GM12878 (cell line): Measurements from ENCODE around the gene NPAS2.

Experiments used
- CHD1 ChIP-seq: IDR thresholded peaks from 2 replicates; pipeline ENCODE4 v1.6.1; 2012; ENCODE audit warnings: low read depth, low read length, improper control_type of control experiment
- CTCF ChIP-seq, 3 experiments: IDR thresholded peaks in 2 of 3; conservative IDR thresholded peaks in 1 of 3; 2 replicates each; pipeline ENCODE4 v1.5.1; 2011; ENCODE audit warnings: low read depth in 3 of 3, low read length in 3 of 3, mild to moderate bottlenecking in 3 of 3, control low read depth in 2 of 3, moderate library complexity in 2 of 3, inconsistent platforms in 1 of 3, mixed read lengths in 1 of 3; ENCODE audit not compliant: control insufficient read depth in 2 of 3, insufficient read depth in 1 of 3; ENCODE audit errors: extremely low read depth in 1 of 3
- FOXK2 ChIP-seq: fragments of 450-650 bp; IDR thresholded peaks from 2 replicates; pipeline ENCODE4 v1.6.1; 2017; ENCODE audit warnings: mild to moderate bottlenecking, moderate library complexity
- GABPA ChIP-seq: IDR thresholded peaks from 2 replicates; pipeline ENCODE4 v1.6.1; 2014; ENCODE audit warnings: antibody characterized with exemption, low read depth, mild to moderate bottlenecking, inconsistent platforms
- JUND ChIP-seq: IDR thresholded peaks from 2 replicates; pipeline ENCODE4 v1.6.1; 2012; ENCODE audit warnings: low read depth, mild to moderate bottlenecking, low read length, improper control_type of control experiment, moderate library complexity
- POLR2A ChIP-seq: IDR thresholded peaks from 2 replicates; pipeline ENCODE4 v1.6.1; 2011; ENCODE audit warnings: low read depth, mild to moderate bottlenecking, low read length
- POLR2AphosphoS5 ChIP-seq: IDR thresholded peaks from 2 replicates; pipeline ENCODE4 v1.6.1; 2011; ENCODE audit warnings: mild to moderate bottlenecking, low read length, inconsistent platforms
- RAD21 ChIP-seq: IDR thresholded peaks from 2 replicates; pipeline ENCODE4 v1.6.1; 2011; ENCODE audit warnings: mild to moderate bottlenecking, low read depth, low read length, moderate library complexity; ENCODE audit not compliant: insufficient read depth
- RELA ChIP-seq: fragments of 450-650 bp; IDR thresholded peaks from 2 replicates; pipeline ENCODE4 v1.8.0; 2014; ENCODE audit warnings: borderline replicate concordance; ENCODE audit not compliant: partially characterized antibody
- SMAD1 ChIP-seq: fragments of 450-650 bp; IDR thresholded peaks from 2 replicates; pipeline ENCODE4 v1.6.1; 2018; ENCODE audit warnings: mild to moderate bottlenecking, low read depth; ENCODE audit not compliant: partially characterized antibody
- SP1 ChIP-seq: IDR thresholded peaks from one replicate; pipeline ENCODE4 v1.6.1; 2011; ENCODE audit warnings: low read depth, low read length

- TF ChIP-seq POLR2A: no peak
- no peak for TF ChIP-seq CTCF (IDR thresholded peaks at IDR 0.05 in 2 of 3, conservative IDR thresholded peaks at IDR 0.05 in 1 of 3; ENCODE audit: control insufficient read depth in 2 of 3, extremely low read depth in 1 of 3, insufficient read depth in 1 of 3, low read depth in 3 of 3, low read length in 3 of 3)
- TF ChIP-seq FOXK2: no peak
- TF ChIP-seq JUND: no peak
- TF ChIP-seq GABPA: no peak
- TF ChIP-seq POLR2AphosphoS5: no peak
- TF ChIP-seq RELA: no peak
- TF ChIP-seq CHD1: no peak
- no peak for TF ChIP-seq SP1
- no peak for TF ChIP-seq SMAD1
- TF ChIP-seq RAD21: no peak
Measured at GRCh38 chr2:100781523-100782379, 38.2 kb upstream of the NPAS2 start.
